GM06990 (cell line): Measurements from ENCODE around the gene MOSMO.
"Not testable (repeated sequence)": the region's sequence is repeated elsewhere in the genome, so short reads cannot be mapped to it uniquely, and the experiment has no call there.

Experiments used
- DNase-seq: peaks from one replicate; pipeline ENCODE4 v3.0.0-alpha.2; 2011; ENCODE audit not compliant: insufficient read length; ENCODE audit errors: extremely low read depth
- H3K27me3 ChIP-seq: replicated peaks from 2 replicates; pipeline ENCODE4 v1.6.0; 2011; ENCODE audit warnings: low read length; ENCODE audit not compliant: control insufficient read depth, insufficient read depth
- H3K36me3 ChIP-seq: 2 replicates; pipeline ENCODE4 v1.5.1; 2011; ENCODE audit warnings: low read length; ENCODE audit not compliant: control insufficient read depth, insufficient read depth
- H3K4me3 ChIP-seq: replicated peaks from 2 replicates; pipeline ENCODE4 v1.5.1; 2011; ENCODE audit warnings: low read depth, mild to moderate bottlenecking, control low read depth, low read length
- CTCF ChIP-seq: IDR thresholded peaks from 2 replicates; pipeline ENCODE4 v1.5.1; 2011; ENCODE audit warnings: low read length, control low read depth, mild to moderate bottlenecking, inconsistent platforms; ENCODE audit not compliant: insufficient read depth, poor library complexity, severe bottlenecking

The MOSMO gene

GRCh38 chr16:22034503-22034902, 26.6 kb downstream of the MOSMO start:
- TF ChIP-seq CTCF, result no peak
- no peak for DNase-seq
- no peaks in the 10 kb centered on the region; the same call in 1 of the 2 replicates for H3K36me3 ChIP-seq
- no peaks in the 10 kb centered on the region for H3K27me3 ChIP-seq
- H3K4me3 ChIP-seq, result no peak overlapping the region

GRCh38 chr16:22035153-22035552, 27.2 kb downstream of the MOSMO start:
- DNase-seq, result peak; percentile 23
- TF ChIP-seq CTCF, result no peak
- no peak overlapping the region for H3K4me3 ChIP-seq
- H3K36me3 ChIP-seq, result no peaks in the 10 kb centered on the region
- H3K27me3 ChIP-seq, result no peaks in the 10 kb centered on the region

GRCh38 chr16:22043882-22044281, 36.0 kb downstream of the MOSMO start:
- H3K27me3 ChIP-seq, H3K36me3 ChIP-seq, DNase-seq, H3K4me3 ChIP-seq: not testable (repeated sequence)

- H3K4me3 ChIP-seq, H3K27me3 ChIP-seq, DNase-seq, H3K36me3 ChIP-seq: not testable (repeated sequence)
Observed at GRCh38 chr16:22045888-22046287, 38.0 kb downstream of the MOSMO start.

GRCh38 chr16:22050963-22051362, 43.1 kb downstream of the MOSMO start:
- TF ChIP-seq CTCF, result no peak
- Histone ChIP-seq H3K36me3 (no peaks in the 10 kb centered on the region), H3K27me3 (no peaks in the 10 kb centered on the region), H3K4me3 (no peak overlapping the region)
- no peak for DNase-seq

- no peak for DNase-seq
- Histone ChIP-seq H3K4me3 (no peak overlapping the region), H3K36me3 (no peaks in the 10 kb centered on the region), H3K27me3 (no peaks in the 10 kb centered on the region)
- TF ChIP-seq CTCF, result no peak
Observed at GRCh38 chr16:22052980-22053379, 45.1 kb downstream of the MOSMO start.

GRCh38 chr16:22053921-22054341, 46.0 kb downstream of the MOSMO start:
- Histone ChIP-seq H3K27me3 (no peaks in the 10 kb centered on the region), H3K36me3 (no peaks in the 10 kb centered on the region), H3K4me3 (no peak overlapping the region)
- DNase-seq, result peak; percentile 48
- TF ChIP-seq CTCF, result no peak
